SHP77 treated with DMSO at 0.1 percent for 48 hours (cell line): ENCODE data around the gene LIG4.

Experiments used
- DNase-seq: peaks from one replicate; lab custom pipeline; 2025; lab: John Stamatoyannopoulos, UW

The LIG4 gene

GRCh38 chr13:108215436-108215835 is at the start of gene LIG4:
Gene LIG4, minus strand, starts transcription at chr13:108215536. Its CDS starts 4,268 bp downstream, at chr13:108211268.
- peak; percentile 97 for DNase-seq

- no peak for DNase-seq
Measured at GRCh38 chr13:108263621-108264355, 48.5 kb upstream of the LIG4 start.

GRCh38 chr13:108257248-108257647 is 41.9 kb upstream of the LIG4 start:
- no peak for DNase-seq

GRCh38 chr13:108249150-108249549 is 33.8 kb upstream of the LIG4 start:
- no peak for DNase-seq

GRCh38 chr13:108230377-108230776 is 15.0 kb upstream of the LIG4 start:
- no peak for DNase-seq

GRCh38 chr13:108227651-108228272 is 12.4 kb upstream of the LIG4 start:
- DNase-seq, result peak; percentile 15

GRCh38 chr13:108226184-108226583 is 10.8 kb upstream of the LIG4 start:
- no peak for DNase-seq

GRCh38 chr13:108225440-108225839 is 10.1 kb upstream of the LIG4 start:
- no peak for DNase-seq

GRCh38 chr13:108223687-108224503 is 8.6 kb upstream of the LIG4 start:
- DNase-seq, result no peak

GRCh38 chr13:108220041-108220440 is 4.7 kb upstream of the LIG4 start:
- no peak for DNase-seq

GRCh38 chr13:108218044-108218974 is 3.0 kb upstream of the LIG4 start, which contains the start of gene ABHD13:
Gene ABHD13, plus strand, starts transcription at chr13:108218392. Its CDS starts 10,827 bp downstream, at chr13:108229219.
- DNase-seq, result peak; percentile 96

- peak; percentile 75 for DNase-seq
Measured at GRCh38 chr13:108217307-108218043, 2.1 kb upstream of the LIG4 start.

- peak; percentile 30 for DNase-seq
Measured at GRCh38 chr13:108214441-108215271, 680 bp downstream of the LIG4 start.

GRCh38 chr13:108213946-108214345 is 1.4 kb downstream of the LIG4 start:
- no peak for DNase-seq

- no peak for DNase-seq
Measured at GRCh38 chr13:108212886-108213285, 2.5 kb downstream of the LIG4 start.

GRCh38 chr13:108210551-108210950 is 4.8 kb downstream of the LIG4 start:
- DNase-seq, result no peak

GRCh38 chr13:108200781-108201398 is 14.4 kb downstream of the LIG4 start:
- DNase-seq, result no peak

GRCh38 chr13:108195861-108196260 is 19.5 kb downstream of the LIG4 start:
- no peak for DNase-seq

GRCh38 chr13:108195146-108195545 is 20.2 kb downstream of the LIG4 start:
- DNase-seq, result no peak
